HCT116 (cell line): ENCODE results near the gene TACC3. TPM values are rescaled to one million over a fixed set of nuclear protein-coding genes. Genes with fewer than 3 reads are reported as not detected.

ENCODE experiments used
- ATAC-seq: fragments of 200-7000 bp; cut with Tn5 transposase; 2 replicates; pipeline ENCODE4 v1.9.1; 2020; ENCODE audit warnings: mild to moderate bottlenecking, moderate library complexity
- BruUV-seq: library from RNA; stranded (reverse); fragments of 400-500 nt; replicated peaks from 2 replicates; lab custom pipeline; 2021; lab: Mats Ljungman, UMichigan
- CTCF ChIA-PET: fragments of 300-600 bp; sonication (Branson Sonifier 250); formaldehyde crosslinking; loops from one replicate; lab custom pipeline; 2021; ENCODE audit warnings: antibody characterized with exemption; lab: Charles Lee
- POLR2A ChIA-PET: fragments of 300-600, 350-600 bp; sonication (Branson Sonifier 250); formaldehyde crosslinking; loops from one replicate; lab custom pipeline; 2021; ENCODE audit warnings: antibody characterized with exemption; lab: Charles Lee
- RAD21 ChIA-PET, 2 experiments: fragments of 300-600 bp; sonication (Branson Sonifier 250); formaldehyde crosslinking; loops; one replicate each; lab custom pipeline; 2023; ENCODE audit warnings: low total read pairs in 2 of 2; ENCODE audit not compliant: uncharacterized antibody in 2 of 2, unreplicated experiment in 2 of 2, low non-redundant PET in 1 of 2; lab: Charles Lee
- DNase-seq: peaks from one replicate; pipeline ENCODE4 v3.0.0-alpha.2; 2010; ENCODE audit warnings: low read depth, low spot score
- H2AFZ ChIP-seq: fragments of 200-600 bp; shearing (Covaris generic), sonication (generic); 2 replicates; pipeline ENCODE4 v1.6.1; 2017; ENCODE audit warnings: low read depth, mixed run types, mixed read lengths, antibody characterized with exemption, low read length; ENCODE audit not compliant: poor library complexity, severe bottlenecking
- H3K27ac ChIP-seq: 2 replicates; pipeline ENCODE4 v1.5.1; 2012; ENCODE audit warnings: low read depth, low read length
- H3K27me3 ChIP-seq: fragments of 200-600 bp; sonication (generic); 2 replicates; pipeline ENCODE4 v1.6.1; 2016; ENCODE audit warnings: mixed run types, low read length, mixed read lengths; ENCODE audit not compliant: insufficient read depth
- H3K36me3 ChIP-seq, 2 experiments: fragments of 200-500 bp in 1 of 2; fragments of 200-600 bp in 1 of 2; sonication (Bioruptor generic) in 1 of 2; sonication (generic) in 1 of 2; 2 replicates each; pipeline versions ENCODE4 v1.5.1 to v1.6.1; 2014 to 2016; ENCODE audit warnings: low read length in 2 of 2, inconsistent platforms in 1 of 2, mixed read lengths in 1 of 2, mixed run types in 1 of 2; ENCODE audit not compliant: insufficient read depth in 2 of 2, control insufficient read depth in 1 of 2
- H3K4me1 ChIP-seq, 2 experiments: fragments of 200-600 bp in 1 of 2; sonication (generic) in 1 of 2; 2 replicates each; pipeline versions ENCODE4 v1.5.1 to v1.6.1; 2012 to 2017; ENCODE audit warnings: low read length in 2 of 2, inconsistent platforms in 1 of 2, mild to moderate bottlenecking in 1 of 2, mixed read lengths in 1 of 2, mixed run types in 1 of 2, moderate library complexity in 1 of 2; ENCODE audit not compliant: insufficient read depth in 2 of 2, control insufficient read depth in 1 of 2
- H3K4me2 ChIP-seq: fragments of 200-600 bp; sonication (generic); 2 replicates; pipeline ENCODE4 v1.6.1; 2017; ENCODE audit warnings: mixed run types, low read length, mixed read lengths
- H3K4me3 ChIP-seq, 2 experiments: fragments of 200-600 bp in 1 of 2; sonication (generic) in 1 of 2; replicated peaks in 1 of 2; 2 replicates each; pipeline ENCODE4 v1.5.1; 2011 to 2016; ENCODE audit warnings: low read length in 2 of 2, control low read depth in 1 of 2, low read depth in 1 of 2, mild to moderate bottlenecking in 1 of 2, mixed read lengths in 1 of 2, mixed run types in 1 of 2
- H3K79me2 ChIP-seq: fragments of 200-600 bp; sonication (generic); 2 replicates; pipeline ENCODE4 v1.6.1; 2017; ENCODE audit warnings: mild to moderate bottlenecking, mixed run types, low read length, moderate library complexity, mixed read lengths; ENCODE audit not compliant: insufficient read depth
- H3K9ac ChIP-seq: fragments of 200-600 bp; sonication (generic); 2 replicates; pipeline ENCODE4 v1.6.1; 2016; ENCODE audit warnings: low read length, mixed read lengths
- H3K9me2 ChIP-seq: fragments of 200-600 bp; sonication (generic), shearing (Covaris generic); 2 replicates; pipeline ENCODE4 v1.6.1; 2017; ENCODE audit warnings: mixed run types, mild to moderate bottlenecking, moderate library complexity; ENCODE audit not compliant: insufficient read depth
- H3K9me3 ChIP-seq, 2 experiments: fragments of 200-500 bp in 1 of 2; fragments of 200-600 bp in 1 of 2; sonication (Bioruptor generic) in 1 of 2; sonication (generic) in 1 of 2; 2 replicates each; pipeline ENCODE4 v1.6.1; 2014 to 2017; ENCODE audit warnings: low read length in 2 of 2, mixed read lengths in 2 of 2, inconsistent platforms in 1 of 2, low read depth in 1 of 2, mild to moderate bottlenecking in 1 of 2, mixed run types in 1 of 2, moderate library complexity in 1 of 2; ENCODE audit not compliant: control insufficient read depth in 1 of 2, insufficient read depth in 1 of 2
- H4K20me1 ChIP-seq: fragments of 200-600 bp; sonication (generic), shearing (Covaris generic); 2 replicates; pipeline ENCODE4 v1.6.1; 2017; ENCODE audit warnings: mixed run types, mild to moderate bottlenecking, moderate library complexity; ENCODE audit not compliant: insufficient read depth
- CEBPB ChIP-seq: IDR thresholded peaks from 2 replicates; pipeline ENCODE4 v1.6.1; 2012; ENCODE audit warnings: low read depth
- CTCF ChIP-seq, 3 experiments: fragments of 200-600 bp in 1 of 3; sonication (generic) in 1 of 3; IDR thresholded peaks in 2 of 3; conservative IDR thresholded peaks in 1 of 3; 2 replicates each; pipeline ENCODE4 v1.5.1; 2012 to 2017; ENCODE audit warnings: low read depth in 2 of 3, low read length in 2 of 3, antibody characterized with exemption in 1 of 3, borderline replicate concordance in 1 of 3, control low read depth in 1 of 3, mild to moderate bottlenecking in 1 of 3, mixed read lengths in 1 of 3, mixed run types in 1 of 3, moderate library complexity in 1 of 3; ENCODE audit not compliant: insufficient read depth in 1 of 3
- EGR1 ChIP-seq: IDR thresholded peaks from 2 replicates; pipeline ENCODE4 v1.6.1; 2012; ENCODE audit warnings: low read depth
- EZH2 ChIP-seq: fragments of 200-600 bp; sonication (generic); IDR thresholded peaks from 2 replicates; pipeline ENCODE4 v1.6.1; 2017; ENCODE audit warnings: antibody characterized with exemption, mixed run types
- EZH2phosphoT487 ChIP-seq: fragments of 200-600 bp; IDR thresholded peaks from 2 replicates; pipeline ENCODE4 v1.6.1; 2018; ENCODE audit warnings: antibody characterized with exemption, borderline replicate concordance
- FOSL1 ChIP-seq: IDR thresholded peaks from 2 replicates; pipeline ENCODE4 v1.6.1; 2012; ENCODE audit warnings: low read depth
- JUND ChIP-seq: IDR thresholded peaks from 2 replicates; pipeline ENCODE4 v1.6.1; 2012
- MAX ChIP-seq: IDR thresholded peaks from 2 replicates; pipeline ENCODE4 v1.6.1; 2012
- POLR2A ChIP-seq: IDR thresholded peaks from 2 replicates; pipeline ENCODE4 v1.7.0; 2011; ENCODE audit warnings: borderline replicate concordance; ENCODE audit not compliant: insufficient read depth, insufficient read length; ENCODE audit errors: extremely low read depth
- POLR2AphosphoS5 ChIP-seq: IDR thresholded peaks from 2 replicates; pipeline ENCODE4 v1.6.1; 2011; ENCODE audit warnings: mild to moderate bottlenecking, low read depth, low read length, moderate library complexity
- RAD21 ChIP-seq: IDR thresholded peaks from 2 replicates; pipeline ENCODE4 v1.6.1; 2012; ENCODE audit warnings: low read depth, mild to moderate bottlenecking
- SP1 ChIP-seq: IDR thresholded peaks from 2 replicates; pipeline ENCODE4 v1.6.1; 2012; ENCODE audit warnings: low read depth
- ZBTB33 ChIP-seq: IDR thresholded peaks from 2 replicates; pipeline ENCODE4 v1.6.1; 2011; ENCODE audit warnings: mild to moderate bottlenecking, low read length, moderate library complexity; ENCODE audit not compliant: insufficient replicate concordance; ENCODE audit errors: extremely low read depth
- ZNF274 ChIP-seq: fragments of 200-500 bp; sonication (Bioruptor generic); IDR thresholded peaks from 2 replicates; pipeline ENCODE4 v1.6.1; 2014; ENCODE audit warnings: mild to moderate bottlenecking, low read depth, low read length, inconsistent platforms
- intact Hi-C: fragments of 100-400 bp; cut with micrococcal nuclease; formaldehyde crosslinking; loops from 2 replicates; pipeline ENCODE4 v1.10.0; 2022
- total RNA-seq: library from RNA; stranded (reverse); gene quantifications from one replicate; pipeline ENCODE4 v1.2.1, GENCODE V29; 2021; ENCODE audit not compliant: unreplicated experiment

TACC3 gene
- total RNA-seq, 1 experiment from 2014 or later = 106 TPM

- TF ChIP-seq ZBTB33 = no peak
- TF ChIP-seq CEBPB = no peak
- no peak for TF ChIP-seq CTCF (IDR thresholded peaks at IDR 0.05 in 2 of 3, conservative IDR thresholded peaks at IDR 0.05 in 1 of 3; ENCODE audit: borderline replicate concordance in 1 of 3, insufficient read depth in 1 of 3, low read depth in 2 of 3, low read length in 2 of 3)
Measured at GRCh38 chr4:1778642-1779392, 57.5 kb downstream of the TACC3 start (continued).

- H3K79me2 ChIP-seq = no peaks in the 10 kb centered on the region
- no peak overlapping the region for H2AFZ ChIP-seq
- no peaks in the 10 kb centered on the region for H4K20me1 ChIP-seq
- peaks cover 11 to 21% of the 10 kb centered on the region in 2 experiments; a peak in 3 of 4 replicates for H3K4me1 ChIP-seq
- no peak overlapping the region; the same call in 1 of the 2 replicates for H3K27ac ChIP-seq
- H3K4me3 ChIP-seq = no peak overlapping the region
- no peaks in the 10 kb centered on the region for H3K36me3 ChIP-seq
- no peak overlapping the region for H3K9ac ChIP-seq
- ChIA-PET CTCF (no interaction called here), POLR2A (no interaction called here), RAD21 (no interaction called here)
- no TSS peak for BruUV-seq
- no peak overlapping the region for H3K4me2 ChIP-seq
- H3K9me2 ChIP-seq = no peaks in the 10 kb centered on the region
- ATAC-seq = no peak
- intact Hi-C loops = no loop called here
- H3K27me3 ChIP-seq = no peaks in the 10 kb centered on the region
- H3K9me3 ChIP-seq = no peaks in the 10 kb centered on the region
- no peak for DNase-seq
- TF ChIP-seq JUND (no peak), FOSL1 (no peak), POLR2A (no peak), EZH2 (no peak), SP1 (no peak), EZH2phosphoT487 (no peak), POLR2AphosphoS5 (no peak), CEBPB (no peak), EGR1 (no peak), CTCF (IDR thresholded peaks at IDR 0.05 in 2 of 3, conservative IDR thresholded peaks at IDR 0.05 in 1 of 3; ENCODE audit: borderline replicate concordance in 1 of 3, insufficient read depth in 1 of 3, low read depth in 2 of 3, low read length in 2 of 3) (no peak), MAX (no peak), ZNF274 (no peak), RAD21 (no peak)
Measured at GRCh38 chr4:1779588-1780382, 58.5 kb downstream of the TACC3 start.
